Measurements from ENCODE around the gene DCK. TPM values are rescaled to one million over a fixed set of nuclear protein-coding genes. Genes with fewer than 3 reads are reported as not detected.

DCK gene
- total RNA-seq, 2 experiments from 2014 or later: 90.1 to 146 TPM

GRCh38 chr4:70991596-70991995 lies 1.9 kb upstream of the DCK start:
- ChIA-PET POLR2A (interaction anchor here (0.5 to 1.2 kb wide), 6 partner anchors 34 to 366 kb away, joined by 3 to 6 read pairs (median 4); partner anchors contain the start of gene MOB1B), CTCF (ENCODE audit: unreplicated experiment) (no interaction called here)
- peaks cover 18% of the 10 kb centered on the region for H3K4me1 ChIP-seq (ENCODE audit: insufficient read depth, low read length, poor library complexity, severe bottlenecking)
- no peaks in the 10 kb centered on the region for H3K9me2 ChIP-seq (ENCODE audit: insufficient read depth, low read length)
- intact Hi-C loops (cut with micrococcal nuclease; ENCODE audit: unreplicated experiment): loop anchor here (5.0 kb wide), 1 partner anchor 284 kb away; no protein-coding TSS in a partner anchor
- peaks cover 5% of the 10 kb centered on the region; the same call in 1 of the 2 replicates for H4K20me1 ChIP-seq (ENCODE audit: insufficient read depth, low read length)
- DNase-seq (ENCODE audit: low spot score): no peak
- H3K79me2 ChIP-seq (ENCODE audit: insufficient read depth, low read depth, low read length): peaks cover 46% of the 10 kb centered on the region
- H3K4me2 ChIP-seq (ENCODE audit: low read length): peak overlapping the region; percentile 91
- H2AFZ ChIP-seq (ENCODE audit: low read length): no peak overlapping the region
- no TSS peak for BruUV-seq (replicated peaks)
- no peaks in the 10 kb centered on the region for H3K9me3 ChIP-seq (ENCODE audit: low read length)
- TF ChIP-seq CTCF (conservative IDR thresholded peaks at IDR 0.05; ENCODE audit: low read length) (no peak), EZH2phosphoT487 (IDR thresholded peaks at IDR 0.05; ENCODE audit: borderline replicate concordance, low read depth, low read length) (no peak)
- no peak overlapping the region for H3K4me3 ChIP-seq (ENCODE audit: low read depth, low read length, poor library complexity, severe bottlenecking)
- peaks cover 28% of the 10 kb centered on the region for H3K36me3 ChIP-seq (ENCODE audit: insufficient read depth, low read length)
- H3K27ac ChIP-seq (ENCODE audit: low read depth, low read length, poor library complexity, severe bottlenecking): no peak overlapping the region

GRCh38 chr4:70992391-70992881 lies 1.0 kb upstream of the DCK start:
- peak overlapping the region; percentile 89 for H2AFZ ChIP-seq (ENCODE audit: low read length)

More at GRCh38 chr4:70992391-70992881, 1.0 kb upstream of the DCK start:
- CTCF ChIA-PET (ENCODE audit: unreplicated experiment): no interaction called here
- no peak for TF ChIP-seq CTCF (conservative IDR thresholded peaks at IDR 0.05; ENCODE audit: low read length)
- no peak for TF ChIP-seq EZH2phosphoT487 (IDR thresholded peaks at IDR 0.05; ENCODE audit: borderline replicate concordance, low read depth, low read length)
- H3K9me3 ChIP-seq (ENCODE audit: low read length): no peaks in the 10 kb centered on the region
- intact Hi-C loops (cut with micrococcal nuclease; ENCODE audit: unreplicated experiment): loop anchor here (5.0 kb wide), 1 partner anchor 285 kb away; no protein-coding TSS in a partner anchor
- H3K9me2 ChIP-seq (ENCODE audit: insufficient read depth, low read length): no peaks in the 10 kb centered on the region
- peaks cover 55% of the 10 kb centered on the region for H3K79me2 ChIP-seq (ENCODE audit: insufficient read depth, low read depth, low read length)
- H3K36me3 ChIP-seq (ENCODE audit: insufficient read depth, low read length): peaks cover 37% of the 10 kb centered on the region
- H3K4me2 ChIP-seq (ENCODE audit: low read length): peak overlapping the region; percentile 91
- DNase-seq (ENCODE audit: low spot score): peak; percentile 63
- BruUV-seq (replicated peaks): no TSS peak
- H3K27ac ChIP-seq (ENCODE audit: low read depth, low read length, poor library complexity, severe bottlenecking): peak overlapping the region; percentile 94
- H4K20me1 ChIP-seq (ENCODE audit: insufficient read depth, low read length): peaks cover 14% of the 10 kb centered on the region
- POLR2A ChIA-PET: interaction anchor here (0.5 to 6.1 kb wide), 8 partner anchors 15 to 154 kb away, joined by 3 to 108 read pairs (median 10); partner anchors contain the start of gene GRSF1
- peaks cover 26% of the 10 kb centered on the region for H3K4me1 ChIP-seq (ENCODE audit: insufficient read depth, low read length, poor library complexity, severe bottlenecking)
- H3K4me3 ChIP-seq (ENCODE audit: low read depth, low read length, poor library complexity, severe bottlenecking): peak overlapping the region; percentile 92
